ENCODE measurements around the gene GYS2. TPM values are rescaled to one million over a fixed set of nuclear protein-coding genes. Genes with fewer than 3 reads are reported as not detected.
A peak's percentile ranks its signal among the peaks of the same experiment; 100 is the strongest.

The GYS2 gene
- total RNA-seq, 4 donors from 2014 or later: not detected

DNA sequence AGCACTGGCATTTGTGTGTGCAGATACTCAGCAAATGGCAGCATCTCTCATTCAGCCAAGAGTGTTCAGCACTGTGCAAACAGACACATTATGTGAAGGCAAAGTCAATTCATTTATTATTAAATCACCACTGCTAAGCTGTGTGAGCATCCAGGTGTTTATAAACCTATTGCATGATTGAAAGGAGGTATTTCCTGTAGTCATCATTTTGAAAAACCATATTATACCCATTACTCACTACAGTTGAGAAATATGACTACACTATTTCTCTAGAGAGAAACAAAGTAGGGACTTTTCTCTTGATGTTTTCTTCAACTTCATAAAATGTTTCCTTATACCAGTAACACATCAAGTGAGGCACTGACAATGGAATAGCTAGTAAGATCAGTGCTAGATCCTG, 64.8 kb downstream of the GYS2 start:
- Histone ChIP-seq H3K9me3 (no peaks in the 10 kb centered on the region), H3K4me1 (no peaks in the 10 kb centered on the region), H3K27me3 (no peaks in the 10 kb centered on the region), H3K27ac (replicated peaks in 1 of 4) (no peak overlapping the region), H3K36me3 (no peaks in the 10 kb centered on the region), H3K4me3 (no peak overlapping the region)
- TF ChIP-seq POLR2A (IDR thresholded peaks at IDR 0.05; ENCODE audit: low read depth): no peak
- TF ChIP-seq EP300 (IDR thresholded peaks at IDR 0.05): no peak
- TF ChIP-seq, protein P1, sequence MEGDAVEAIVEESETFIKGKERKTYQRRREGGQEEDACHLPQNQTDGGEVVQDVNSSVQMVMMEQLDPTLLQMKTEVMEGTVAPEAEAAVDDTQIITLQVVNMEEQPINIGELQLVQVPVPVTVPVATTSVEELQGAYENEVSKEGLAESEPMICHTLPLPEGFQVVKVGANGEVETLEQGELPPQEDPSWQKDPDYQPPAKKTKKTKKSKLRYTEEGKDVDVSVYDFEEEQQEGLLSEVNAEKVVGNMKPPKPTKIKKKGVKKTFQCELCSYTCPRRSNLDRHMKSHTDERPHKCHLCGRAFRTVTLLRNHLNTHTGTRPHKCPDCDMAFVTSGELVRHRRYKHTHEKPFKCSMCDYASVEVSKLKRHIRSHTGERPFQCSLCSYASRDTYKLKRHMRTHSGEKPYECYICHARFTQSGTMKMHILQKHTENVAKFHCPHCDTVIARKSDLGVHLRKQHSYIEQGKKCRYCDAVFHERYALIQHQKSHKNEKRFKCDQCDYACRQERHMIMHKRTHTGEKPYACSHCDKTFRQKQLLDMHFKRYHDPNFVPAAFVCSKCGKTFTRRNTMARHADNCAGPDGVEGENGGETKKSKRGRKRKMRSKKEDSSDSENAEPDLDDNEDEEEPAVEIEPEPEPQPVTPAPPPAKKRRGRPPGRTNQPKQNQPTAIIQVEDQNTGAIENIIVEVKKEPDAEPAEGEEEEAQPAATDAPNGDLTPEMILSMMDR (IDR thresholded peaks at IDR 0.05): no peak
- no peak for TF ChIP-seq POLR2AphosphoS5 (IDR thresholded peaks at IDR 0.05)
- DNase-seq (ENCODE audit: extremely low spot score): no peak
- intact Hi-C loops (cut with DNase I): no loop called here

DNA sequence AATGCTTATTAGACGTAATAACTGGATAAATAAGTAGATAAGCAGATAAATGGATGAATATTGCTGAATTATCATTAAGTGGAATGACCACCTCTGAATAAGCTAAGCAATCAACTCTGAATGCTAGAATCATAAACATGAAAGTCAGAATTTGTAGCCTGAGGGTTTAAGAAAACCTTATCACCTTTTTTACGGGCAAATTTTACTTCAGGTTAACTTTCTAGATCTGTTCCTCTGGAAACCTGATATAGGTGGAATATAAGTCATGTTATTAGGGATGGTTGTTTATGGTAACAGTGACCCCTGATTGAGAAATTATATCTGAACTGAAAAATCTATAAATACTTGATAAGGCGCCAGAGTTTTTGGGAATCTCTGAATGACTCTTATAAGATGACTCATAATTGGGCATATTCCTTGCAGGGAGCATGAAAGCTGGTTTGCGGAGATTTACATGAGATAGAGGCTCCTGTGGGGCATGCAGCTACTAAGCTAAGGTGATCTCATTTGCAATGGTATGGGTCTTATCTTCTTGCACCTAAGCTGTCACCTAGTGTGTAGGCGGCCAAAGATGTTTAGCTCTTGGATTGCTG, 66.5 kb downstream of the GYS2 start:
- TF ChIP-seq EP300 (IDR thresholded peaks at IDR 0.05): no peak
- no peak for TF ChIP-seq POLR2AphosphoS5 (IDR thresholded peaks at IDR 0.05)
- TF ChIP-seq POLR2A (IDR thresholded peaks at IDR 0.05; ENCODE audit: low read depth): no peak
- TF ChIP-seq, protein P1 (IDR thresholded peaks at IDR 0.05): no peak
- Histone ChIP-seq H3K4me1 (no peaks in the 10 kb centered on the region), H3K4me3 (no peak overlapping the region), H3K27me3 (no peaks in the 10 kb centered on the region), H3K9me3 (no peaks in the 10 kb centered on the region), H3K27ac (replicated peaks in 1 of 4) (no peak overlapping the region), H3K36me3 (no peaks in the 10 kb centered on the region)
- intact Hi-C loops (cut with DNase I): no loop called here
- WGBS: 87% methylated on average over 5 of the region's 5 CpGs
- no peak for DNase-seq (ENCODE audit: extremely low spot score)

DNA sequence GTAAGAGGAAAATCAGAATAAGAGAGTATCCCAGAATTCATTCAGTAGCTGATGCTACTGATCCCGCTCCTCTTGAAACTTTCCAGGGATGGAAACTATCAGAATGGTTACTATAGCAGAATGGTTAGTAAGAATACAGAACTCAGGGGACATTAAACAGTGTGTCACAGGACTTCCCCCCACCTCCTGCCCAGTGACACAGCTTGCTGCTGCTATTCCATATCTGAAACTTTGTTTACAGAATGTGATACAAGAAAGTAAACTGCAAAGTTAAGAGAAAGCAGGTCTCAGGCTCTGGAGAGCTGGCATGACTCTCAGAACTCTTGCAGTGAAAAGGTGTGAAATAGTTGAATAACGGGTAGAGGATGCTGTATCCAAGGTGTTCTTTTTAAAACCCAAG, 75.2 kb downstream of the GYS2 start:
- intact Hi-C loops (cut with DNase I): no loop called here
- Histone ChIP-seq H3K4me3 (no peak overlapping the region), H3K27ac (replicated peaks in 1 of 4) (peak overlapping the region; percentile 20 to 62 (median 38)), H3K4me1 (peaks cover 11 to 33% (median 30%) of the 10 kb centered on the region in 4 donors), H3K9me3 (no peaks in the 10 kb centered on the region), H3K27me3 (no peaks in the 10 kb centered on the region), H3K36me3 (no peaks in the 10 kb centered on the region)
- no peak for TF ChIP-seq EP300 (IDR thresholded peaks at IDR 0.05)
- TF ChIP-seq, protein P1 (IDR thresholded peaks at IDR 0.05): no peak
- no peak for TF ChIP-seq POLR2A (IDR thresholded peaks at IDR 0.05; ENCODE audit: low read depth)
- no peak for TF ChIP-seq POLR2AphosphoS5 (IDR thresholded peaks at IDR 0.05)
- DNase-seq (ENCODE audit: extremely low spot score): no peak
- 62% methylated on average over 2 of the region's 2 CpGs for WGBS

DNA sequence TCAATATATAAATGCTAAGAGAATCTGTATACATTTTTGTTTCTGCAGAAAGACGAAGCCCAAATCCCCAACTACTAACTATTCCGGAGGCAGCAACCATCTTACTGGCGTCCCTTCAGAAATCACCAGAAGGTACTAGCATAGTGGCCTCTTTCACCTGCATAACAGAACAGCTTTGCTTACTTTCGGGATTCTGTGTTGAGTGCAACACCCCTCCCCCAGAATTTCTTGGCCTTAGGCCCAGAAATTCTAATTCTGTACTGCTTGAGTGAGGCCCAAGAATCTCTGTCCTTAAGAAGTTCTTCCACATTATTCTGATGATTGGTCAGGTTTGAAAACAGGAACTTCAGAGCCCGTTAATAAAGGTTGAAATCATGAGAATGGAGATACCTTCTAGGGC, 75.7 kb downstream of the GYS2 start:
- WGBS: 44% methylated on average over 5 of the region's 5 CpGs
- TF ChIP-seq POLR2A (IDR thresholded peaks at IDR 0.05; ENCODE audit: low read depth) (no peak), EP300 (IDR thresholded peaks at IDR 0.05) (no peak), POLR2AphosphoS5 (IDR thresholded peaks at IDR 0.05) (no peak)
- TF ChIP-seq, protein P1 (IDR thresholded peaks at IDR 0.05): no peak
- Histone ChIP-seq H3K27me3 (no peaks in the 10 kb centered on the region), H3K27ac (replicated peaks in 1 of 4) (peak overlapping the region; percentile 20 to 62 (median 38)), H3K9me3 (no peaks in the 10 kb centered on the region), H3K36me3 (no peaks in the 10 kb centered on the region), H3K4me1 (peaks cover 11 to 33% (median 30%) of the 10 kb centered on the region in 4 donors), H3K4me3 (no peak overlapping the region)
- no peak for DNase-seq (ENCODE audit: extremely low spot score)
- intact Hi-C loops (cut with DNase I): no loop called here
